PFSK-1 (cell line): ENCODE data around the gene TCAP.

Source experiments
- POLR2AphosphoS5 ChIP-seq: IDR thresholded peaks from 2 replicates; pipeline ENCODE4 v1.6.1; 2012; ENCODE audit warnings: low read depth, mild to moderate bottlenecking, control low read depth, low read length, moderate library complexity
- TAF1 ChIP-seq: IDR thresholded peaks from 2 replicates; pipeline ENCODE4 v1.6.1; 2012; ENCODE audit warnings: low read length, control low read depth, borderline replicate concordance; ENCODE audit not compliant: insufficient read depth

DNA sequence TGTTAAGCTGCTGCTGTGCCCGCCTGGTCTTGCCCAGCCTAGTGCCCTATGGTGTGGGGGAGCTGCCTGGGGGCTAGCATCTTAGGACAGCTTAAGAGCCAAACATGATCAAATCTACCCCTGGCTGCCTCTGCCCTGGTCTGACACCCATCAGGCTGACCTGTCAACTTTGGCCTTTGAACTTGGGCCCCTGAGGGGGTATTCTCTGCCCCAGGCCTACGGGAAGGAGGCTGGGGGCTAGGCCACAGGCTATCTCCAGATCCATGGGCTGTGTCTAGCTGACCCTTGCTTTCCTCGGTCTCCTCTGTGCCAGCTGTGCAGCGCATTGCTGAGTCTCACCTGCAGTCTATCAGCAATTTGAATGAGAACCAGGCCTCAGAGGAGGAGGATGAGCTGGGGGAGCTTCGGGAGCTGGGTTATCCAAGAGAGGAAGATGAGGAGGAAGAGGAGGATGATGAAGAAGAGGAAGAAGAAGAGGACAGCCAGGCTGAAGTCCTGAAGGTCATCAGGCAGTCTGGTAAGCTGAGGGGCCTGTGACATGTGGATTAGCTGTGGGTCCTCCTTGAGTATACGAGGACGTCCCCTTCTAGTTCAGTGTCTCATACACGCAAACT, 31.5 kb upstream of the TCAP start:
- TF ChIP-seq POLR2AphosphoS5 = no peak
- no peak for TF ChIP-seq TAF1
